Stimulated activated CD4-positive, alpha-beta T cell treated with anti-CD3 and anti-CD28 coated beads, TNF-alpha, amount 100 ng/mL, for 4 hours (primary cell): ENCODE results near the gene RABGAP1L.
"Not testable (repeated sequence)": the region's sequence is repeated elsewhere in the genome, so short reads cannot be mapped to it uniquely, and the experiment has no call there.

Experiments used
- DNase-seq, 3 experiments: peaks; one replicate each; pipeline ENCODE4 v3.0.0-alpha.2; 2020; ENCODE audit warnings: low read depth in 3 of 3

Gene RABGAP1L

GRCh38 chr1:174159252-174160108 is at the start of gene RABGAP1L:
RABGAP1L (plus strand) TSS chr1:174159520.
- peak; percentile 83 to 91 (median 88) for DNase-seq

- no peak for DNase-seq
Measured at GRCh38 chr1:174110053-174110452, 49.3 kb upstream of the RABGAP1L start.

GRCh38 chr1:174112489-174113162 is 46.7 kb upstream of the RABGAP1L start:
- DNase-seq, result no peak

- no peak for DNase-seq
Measured at GRCh38 chr1:174114106-174114505, 45.2 kb upstream of the RABGAP1L start.

- no peak for DNase-seq
Measured at GRCh38 chr1:174114788-174115448, 44.4 kb upstream of the RABGAP1L start.

GRCh38 chr1:174116042-174116441 is 43.3 kb upstream of the RABGAP1L start:
- DNase-seq, result no peak

GRCh38 chr1:174118751-174119150 is 40.6 kb upstream of the RABGAP1L start:
- no peak for DNase-seq

GRCh38 chr1:174122318-174122717 is 37.0 kb upstream of the RABGAP1L start:
- not testable (repeated sequence) for DNase-seq

GRCh38 chr1:174123843-174124242 is 35.5 kb upstream of the RABGAP1L start:
- DNase-seq, result no peak

- not testable (repeated sequence) for DNase-seq
Measured at GRCh38 chr1:174127176-174127575, 32.1 kb upstream of the RABGAP1L start.

- DNase-seq, result no peak
Measured at GRCh38 chr1:174131032-174131638, 28.2 kb upstream of the RABGAP1L start.

GRCh38 chr1:174134003-174134659 is 25.2 kb upstream of the RABGAP1L start:
- no peak for DNase-seq

- DNase-seq, result no peak
Measured at GRCh38 chr1:174135211-174135610, 24.1 kb upstream of the RABGAP1L start.

GRCh38 chr1:174136714-174137113 is 22.6 kb upstream of the RABGAP1L start:
- DNase-seq, result no peak

GRCh38 chr1:174142836-174143235 is 16.5 kb upstream of the RABGAP1L start:
- DNase-seq, result no peak

GRCh38 chr1:174143727-174144396 is 15.5 kb upstream of the RABGAP1L start:
- DNase-seq, result not testable (repeated sequence)

GRCh38 chr1:174144397-174144783 is 14.9 kb upstream of the RABGAP1L start:
- DNase-seq, result not testable (repeated sequence)

- DNase-seq, result no peak
Measured at GRCh38 chr1:174149216-174149615, 10.1 kb upstream of the RABGAP1L start.

GRCh38 chr1:174150499-174150898 is 8.8 kb upstream of the RABGAP1L start:
- DNase-seq, result no peak

- DNase-seq, result no peak
Measured at GRCh38 chr1:174152427-174152826, 6.9 kb upstream of the RABGAP1L start.
